Muscle of back (tissue), 11 donors: ENCODE results near the gene CHRNA4. TPM values are rescaled to one million over a fixed set of nuclear protein-coding genes. Genes with fewer than 3 reads are reported as not detected.

Source experiments
- DNase-seq, 3 donors: peaks; one replicate each; pipeline versions ENCODE4 v3.0.0 to v3.0.0-alpha.2; 2013
- polyA plus RNA-seq, 10 donors: library from polyadenylated mRNA; unstranded; fragments of 120-200 nt; gene quantifications; one replicate each; pipeline ENCODE4 v1.2.1, GENCODE V29; 2013; ENCODE audit not compliant: insufficient read length in 10 of 10

Gene CHRNA4
- polyA plus RNA-seq, 10 donors: 0.14 to 1.5 (median 0.61) TPM

DNA sequence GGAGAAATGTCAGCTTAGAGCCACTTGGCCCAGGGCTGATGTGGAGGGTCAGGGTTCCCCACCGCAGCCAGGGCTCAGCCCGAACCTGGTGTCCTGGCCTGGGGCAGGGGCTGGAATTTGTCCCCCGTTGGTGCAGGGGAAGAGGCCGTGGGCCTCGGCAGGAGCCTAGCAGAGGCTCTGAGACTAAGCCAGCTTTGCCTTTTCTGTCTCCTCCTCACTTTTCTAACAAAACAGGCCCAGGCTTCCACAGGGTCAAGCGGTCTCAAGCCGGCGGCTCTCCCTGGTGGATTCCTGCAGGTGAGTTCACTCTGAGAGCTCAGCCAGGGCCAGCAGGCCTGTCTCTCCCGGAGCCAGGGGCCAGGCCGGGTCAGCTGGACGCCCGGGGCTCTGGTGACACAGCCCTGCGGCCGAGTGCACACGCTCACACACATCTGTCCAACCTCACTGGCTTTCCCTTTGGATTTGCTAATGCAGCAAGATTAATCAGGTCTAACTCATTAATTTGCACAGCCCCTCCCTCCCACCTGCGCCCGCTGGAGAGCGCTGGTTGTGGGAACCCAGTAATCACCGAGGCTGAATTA, 2.9 kb upstream of the CHRNA4 start:
- DNase-seq: no peak

- no peak for DNase-seq
Observed at GRCh38 chr20:63363013-63363957, 2.1 kb upstream of the CHRNA4 start.

DNA sequence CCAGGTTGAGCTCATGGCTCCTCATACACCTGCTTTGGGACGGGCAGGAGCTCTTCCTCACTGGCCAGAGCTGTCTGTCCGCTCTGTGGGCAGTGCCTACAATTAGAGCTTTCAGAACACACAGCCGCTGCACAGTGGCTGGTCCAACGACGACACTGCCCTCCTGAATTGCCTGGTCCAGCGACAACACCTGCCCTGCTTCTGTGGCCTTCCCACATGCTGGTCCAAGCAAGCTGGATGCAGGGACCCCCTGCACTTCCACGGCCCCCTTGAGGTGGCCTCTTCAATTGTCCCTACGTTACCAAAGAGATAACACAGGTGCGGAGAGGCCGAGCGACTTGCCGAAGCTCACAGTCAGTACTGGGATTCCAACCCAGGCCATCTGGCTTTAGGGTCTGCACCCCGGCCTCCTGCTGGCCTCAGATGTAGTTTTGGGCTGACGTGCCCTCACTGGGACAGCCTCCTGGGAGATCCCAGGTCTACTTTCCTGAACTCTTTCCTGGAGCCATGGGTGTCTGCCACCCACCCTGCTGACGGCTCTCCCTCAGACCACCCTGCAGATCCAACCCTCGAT, 1.4 kb upstream of the CHRNA4 start:
- DNase-seq: no peak

GRCh38 chr20:63361519-63362435, 628 bp upstream of the CHRNA4 start:
- DNase-seq: peak in 1 of 3 donors; percentile 24

- DNase-seq: no peak
Observed at GRCh38 chr20:63359937-63360849, 956 bp downstream of the CHRNA4 start.

DNA sequence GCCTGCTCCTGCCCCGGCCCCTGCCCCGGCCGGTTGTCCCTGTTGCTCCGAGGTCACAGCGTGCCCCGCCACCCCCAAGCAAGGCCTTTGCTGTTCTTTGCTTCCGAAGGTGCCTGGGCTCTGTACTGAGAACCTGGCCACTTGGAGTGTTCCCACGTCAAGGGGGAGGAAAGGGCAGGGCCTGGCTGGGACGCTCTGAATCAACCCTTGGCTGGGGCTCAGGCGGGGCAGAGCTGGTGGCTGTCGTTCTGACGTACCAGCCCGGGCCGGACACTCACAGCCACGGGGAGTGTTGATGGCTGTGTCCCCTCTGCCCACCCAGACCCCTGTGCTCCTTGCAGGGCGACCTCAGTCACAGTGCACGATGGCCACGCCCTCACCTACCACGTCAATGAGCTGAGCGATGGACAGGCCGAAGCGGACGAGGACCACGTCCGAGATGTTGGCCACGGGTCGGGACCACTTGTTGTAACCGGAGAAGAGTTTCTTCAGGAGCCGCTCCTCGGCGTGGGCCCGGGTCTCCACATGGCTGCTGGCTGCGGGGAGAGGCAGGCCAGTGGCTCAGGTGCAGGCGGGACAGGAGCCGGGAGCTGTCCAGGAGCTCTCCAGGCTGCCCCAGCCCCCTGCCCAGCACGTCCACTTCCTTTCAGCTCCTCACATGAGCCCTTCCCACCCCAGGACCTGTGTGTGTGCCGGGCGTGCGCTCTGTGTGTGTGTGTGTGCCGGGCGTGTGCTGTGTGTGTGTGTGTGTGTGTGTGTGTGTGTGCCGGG, 1.8 kb downstream of the CHRNA4 start:
- DNase-seq: no peak

DNA sequence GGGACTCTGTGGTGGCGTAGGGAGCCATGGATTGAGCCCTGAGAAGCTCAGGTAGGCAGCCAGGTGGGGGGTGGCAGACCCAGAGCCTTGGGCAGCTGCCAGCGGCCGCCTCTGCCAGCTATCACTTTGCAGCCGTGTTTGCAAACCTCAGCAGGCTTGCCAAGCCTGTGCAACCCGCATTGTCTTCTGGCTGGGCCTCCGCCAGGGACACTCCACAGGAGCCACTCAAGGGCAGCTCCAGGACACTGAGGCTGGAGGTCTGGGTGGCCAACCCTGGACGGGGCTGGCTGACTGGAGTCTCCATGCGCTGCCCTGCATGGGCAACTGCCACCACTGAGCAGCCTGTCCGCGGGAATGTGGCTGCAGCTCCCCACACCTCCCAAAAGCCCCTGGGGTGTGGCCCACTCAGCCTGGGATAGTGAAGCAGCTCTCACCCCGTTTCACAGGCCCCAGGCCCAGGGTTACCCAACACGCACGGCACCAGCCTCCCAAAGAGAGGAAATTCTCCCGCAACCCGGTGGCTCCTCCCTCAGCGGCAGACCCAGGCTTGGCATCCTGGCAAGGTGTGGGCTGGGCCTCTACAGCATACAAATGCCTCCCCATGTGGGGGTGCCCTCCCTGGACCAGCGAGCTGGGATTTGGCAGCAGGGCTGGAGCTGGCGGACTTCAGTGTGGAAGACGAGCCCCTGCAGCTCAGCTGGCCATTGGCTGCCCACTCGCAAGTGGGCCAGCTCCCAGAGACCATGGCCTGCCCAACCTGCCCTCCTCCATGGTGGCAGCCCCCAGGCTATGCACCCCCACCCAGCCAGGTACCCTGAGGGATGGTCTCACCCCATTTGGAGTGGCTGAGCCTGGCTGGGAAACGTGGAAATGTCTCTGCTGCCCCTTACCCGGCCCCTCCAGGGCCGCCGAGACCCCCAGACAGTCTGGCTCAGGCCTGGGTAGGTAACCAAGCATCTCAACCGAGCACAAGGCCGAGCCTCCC, 2.9 kb downstream of the CHRNA4 start:
- DNase-seq: no peak

DNA sequence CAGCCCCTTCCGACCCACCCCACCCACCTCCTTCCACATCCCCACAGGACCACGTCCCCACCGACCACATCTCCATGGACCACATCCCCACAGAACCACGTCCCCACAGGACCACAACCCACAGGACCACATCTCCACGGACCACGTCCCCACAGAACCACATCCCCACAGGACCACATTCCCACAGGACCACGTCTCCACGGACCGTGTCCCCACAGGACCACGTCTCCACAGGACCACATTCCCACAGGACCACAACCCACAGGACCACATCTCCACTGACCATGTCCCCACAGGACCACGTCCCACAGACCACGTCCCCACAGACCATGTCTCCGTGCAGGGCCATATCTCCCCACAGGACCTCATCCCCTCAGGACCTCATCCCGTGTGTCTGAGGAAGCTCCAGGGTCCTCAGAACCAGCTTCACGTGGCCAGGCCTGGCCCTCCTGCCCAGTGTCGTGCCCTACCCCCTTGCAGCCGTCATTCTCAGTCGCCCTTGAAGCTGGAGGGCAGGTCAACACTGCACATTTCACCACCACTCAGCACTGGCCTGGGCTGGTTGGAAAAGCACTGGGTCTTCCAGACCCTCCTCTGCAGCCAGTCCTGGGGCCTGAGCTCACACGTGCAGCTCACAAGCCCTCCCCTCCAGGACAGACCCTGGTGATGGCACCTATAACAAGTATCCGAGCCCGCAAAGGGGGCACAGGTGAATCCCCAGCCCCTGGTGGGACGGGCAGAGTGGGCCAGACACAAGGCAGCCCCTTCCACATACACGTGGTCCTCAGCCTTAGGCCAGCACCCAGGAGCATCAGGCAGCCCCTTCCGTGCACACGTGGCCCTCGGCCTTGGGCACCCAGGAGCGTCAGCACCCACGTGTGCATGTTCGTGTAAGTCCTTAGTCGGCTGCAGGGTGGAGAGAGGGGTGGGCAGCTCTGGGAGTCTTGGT, 3.9 kb downstream of the CHRNA4 start:
- DNase-seq: no peak

DNA sequence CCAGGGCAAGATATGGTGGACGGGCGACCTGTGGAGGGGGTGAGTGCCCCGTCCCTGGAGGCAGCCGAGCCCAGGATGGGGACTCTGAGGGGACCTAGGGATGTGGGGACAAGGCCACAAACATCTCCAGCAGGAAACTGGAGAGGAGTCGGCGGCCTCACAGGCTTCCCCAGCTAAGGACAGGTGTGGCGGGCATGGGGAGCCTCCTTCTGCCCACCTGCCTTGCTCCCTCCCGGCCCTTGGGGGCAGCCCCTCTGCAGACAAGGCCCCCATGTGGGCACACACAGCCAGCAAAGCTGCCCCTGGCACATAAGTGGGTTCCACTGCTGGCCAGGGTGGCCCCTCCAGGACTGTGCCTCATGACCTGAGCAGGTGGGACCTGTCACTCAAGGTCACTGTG, 4.6 kb downstream of the CHRNA4 start:
- no peak for DNase-seq

DNA sequence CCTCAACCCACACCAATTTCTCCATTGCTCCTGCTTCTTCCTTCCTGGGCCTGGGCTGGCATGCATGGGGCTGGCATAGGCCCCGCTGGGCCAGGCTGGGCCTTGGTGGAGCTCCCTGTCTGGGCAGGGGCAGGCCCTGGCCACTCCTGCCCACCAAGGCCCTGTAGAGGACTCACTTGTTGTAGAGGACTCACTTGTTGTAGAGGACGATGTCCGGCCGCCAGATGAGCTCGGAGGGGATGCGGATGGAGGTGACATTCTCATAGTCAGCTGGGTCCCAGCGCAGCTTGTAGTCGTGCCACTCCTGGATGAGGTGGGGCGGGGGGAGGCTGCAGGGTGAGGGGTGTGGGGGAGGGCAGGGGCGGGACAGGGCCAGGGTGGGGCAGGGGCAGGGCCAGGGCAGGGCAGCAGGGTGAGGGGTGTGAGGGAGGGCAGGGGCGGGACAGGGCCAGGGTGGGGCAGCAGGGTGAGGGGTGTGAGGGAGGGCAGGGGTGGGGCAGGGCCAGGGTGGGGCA, 5.3 kb downstream of the CHRNA4 start:
- DNase-seq: no peak

DNA sequence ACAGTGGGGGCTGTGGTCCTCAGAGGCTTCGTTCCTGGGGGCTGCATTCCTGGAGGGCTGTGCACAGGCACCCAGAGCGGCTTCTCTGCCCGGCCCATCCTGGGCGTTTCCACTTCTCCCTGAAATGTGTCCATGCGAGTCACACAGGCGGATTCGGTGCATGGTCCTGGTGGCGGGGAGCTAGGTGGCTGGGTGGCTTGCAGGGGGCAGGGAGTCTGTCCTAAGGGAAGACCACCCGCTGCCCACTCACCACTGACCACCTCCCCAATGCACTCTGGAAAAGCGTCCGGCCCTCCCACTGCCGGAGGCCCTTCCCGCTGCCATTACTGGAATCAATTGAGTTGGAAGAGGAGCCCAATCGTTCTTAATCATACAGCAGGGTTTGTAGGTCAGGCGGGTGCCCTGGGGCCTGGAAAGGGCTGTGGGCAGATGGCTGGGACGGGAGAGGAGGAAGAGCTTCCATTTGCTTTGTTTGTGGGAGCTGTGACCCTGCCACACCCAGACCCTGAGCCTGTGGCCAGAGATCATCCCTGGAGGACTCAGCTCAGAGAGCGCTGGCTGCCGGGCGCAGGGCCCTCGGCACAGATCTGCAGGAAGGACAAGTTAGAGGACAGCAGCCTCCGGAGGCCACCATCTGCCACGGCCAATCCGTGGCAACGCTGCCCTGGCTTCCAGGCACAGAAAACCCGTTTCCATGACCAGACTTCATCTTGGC, 6.4 kb downstream of the CHRNA4 start:
- DNase-seq: no peak

- DNase-seq: no peak
Observed at GRCh38 chr20:63352811-63353221, 8.3 kb downstream of the CHRNA4 start.

- peak; percentile 35 to 75 (median 38) for DNase-seq
Observed at GRCh38 chr20:63351811-63352591, 9.1 kb downstream of the CHRNA4 start.

- no peak for DNase-seq
Observed at GRCh38 chr20:63351326-63351700, 9.8 kb downstream of the CHRNA4 start.

DNA sequence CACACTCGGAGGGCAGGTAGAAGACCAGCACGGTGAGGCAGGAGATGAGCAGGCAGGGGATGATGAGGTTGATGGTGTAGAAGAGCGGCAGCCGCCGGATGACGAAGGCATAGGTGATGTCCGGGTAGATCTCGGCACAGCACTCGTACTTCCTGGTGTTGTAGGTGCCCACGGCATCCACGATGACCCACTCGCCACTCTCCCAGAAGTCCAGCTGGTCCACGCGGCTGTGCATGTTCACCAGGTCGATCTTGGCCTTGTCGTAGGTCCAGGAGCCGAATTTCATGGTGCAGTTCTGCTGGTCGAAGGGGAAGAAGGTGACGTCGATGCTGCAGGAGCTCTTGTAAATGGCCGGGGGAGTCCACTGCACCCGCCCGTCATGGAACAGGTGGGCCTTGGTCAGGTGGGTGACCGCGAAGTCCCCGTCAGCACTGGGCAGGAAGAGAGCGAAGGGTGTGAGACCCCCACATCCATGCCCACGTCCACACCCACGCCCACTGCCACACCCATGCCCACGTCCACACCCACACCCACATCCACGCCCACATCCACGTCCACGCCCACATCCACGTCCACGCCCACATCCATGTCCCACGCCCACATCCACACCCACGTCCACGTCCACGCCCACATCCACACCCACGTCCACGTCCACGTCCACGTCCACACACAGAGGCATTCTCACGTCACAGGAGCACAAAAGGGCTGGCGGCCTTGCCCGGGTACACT, 10.4 kb downstream of the CHRNA4 start:
- no peak for DNase-seq
